ENCODE data around the gene LMBRD2. TPM values are rescaled to one million over a fixed set of nuclear protein-coding genes. Genes with fewer than 3 reads are reported as not detected.
A peak's percentile ranks its signal among the peaks of the same experiment; 100 is the strongest.

LMBRD2 gene
- total RNA-seq, 2 donors from 2014 or later: 5.5 to 7.4 TPM

- Mint-ChIP-seq H3K4me3 (no peak overlapping the region), H3K27ac (no peak overlapping the region), H3K27me3 (ENCODE audit: insufficient read depth) (peaks cover 61% of the 10 kb centered on the region), H3K9me3 (no peaks in the 10 kb centered on the region), H3K36me3 (ENCODE audit: low read depth) (no peaks in the 10 kb centered on the region), H3K4me1 (peaks cover 6% of the 10 kb centered on the region)
- Histone ChIP-seq H3K27me3 (ENCODE audit: control insufficient read depth, insufficient read depth, low read length, poor library complexity, severe bottlenecking) (peaks cover 21% of the 10 kb centered on the region), H3K9me3 (ENCODE audit: control insufficient read depth, low read length) (no peaks in the 10 kb centered on the region), H3K4me3 (ENCODE audit: low read length) (no peak overlapping the region), H3K4me1 (ENCODE audit: control insufficient read depth, insufficient read depth, low read length) (peaks cover 4% of the 10 kb centered on the region), H3K36me3 (ENCODE audit: control insufficient read depth, insufficient read depth, low read length) (no peaks in the 10 kb centered on the region), H3K9ac (ENCODE audit: extremely low read depth, low read length, poor library complexity, severe bottlenecking) (no peak overlapping the region), H3K27ac (ENCODE audit: low read depth, low read length) (no peak overlapping the region)
- DNase-seq: no peak
- TF ChIP-seq CTCF (conservative IDR thresholded peaks at IDR 0.05): no peak
- WGBS, 2 experiments (ENCODE audit: insufficient coverage in 1 of 2, insufficient read length in 1 of 2): 70 to 93% methylated on average over 2 to 5 of the region's 5 CpGs
Measured at GRCh38 chr5:36068751-36069281, 82.9 kb downstream of the LMBRD2 start.

- Mint-ChIP-seq H3K4me1 (peaks cover 6% of the 10 kb centered on the region), H3K4me3 (peak within 1 kb of the TSS; percentile 77), H3K36me3 (ENCODE audit: low read depth) (peaks cover 3% of the 10 kb centered on the region), H3K9me3 (peaks cover 5% of the 10 kb centered on the region), H3K27me3 (ENCODE audit: insufficient read depth) (peaks cover 54% of the 10 kb centered on the region), H3K27ac (peak within 1 kb of the TSS; percentile 90)
- Histone ChIP-seq H3K9me3 (ENCODE audit: control insufficient read depth, low read length) (no peaks in the 10 kb centered on the region), H3K4me3 (ENCODE audit: low read length) (peak within 1 kb of the TSS; percentile 87), H3K36me3 (ENCODE audit: control insufficient read depth, insufficient read depth, low read length) (no peaks in the 10 kb centered on the region), H3K4me1 (ENCODE audit: control insufficient read depth, insufficient read depth, low read length) (peaks cover 4% of the 10 kb centered on the region), H3K27ac (ENCODE audit: low read depth, low read length) (no peak within 1 kb of the TSS), H3K27me3 (ENCODE audit: control insufficient read depth, insufficient read depth, low read length, poor library complexity, severe bottlenecking) (peaks cover 21% of the 10 kb centered on the region), H3K9ac (ENCODE audit: extremely low read depth, low read length, poor library complexity, severe bottlenecking) (peak within 1 kb of the TSS; percentile 11)
- 1 to 3% methylated on average over 5 to 22 of the region's 22 CpGs for WGBS, 2 experiments (ENCODE audit: insufficient coverage in 1 of 2, insufficient read length in 1 of 2)
- peak; percentile 27 for TF ChIP-seq CTCF (conservative IDR thresholded peaks at IDR 0.05)
- peak; percentile 96 for DNase-seq
Measured at GRCh38 chr5:36066540-36067210, 85.0 kb downstream of the LMBRD2 start, which contains the start of gene UGT3A2. TSS of gene UGT3A2 (minus strand) at chr5:36066882. CDS start at chr5:36066789, 93 bp downstream.

DNA sequence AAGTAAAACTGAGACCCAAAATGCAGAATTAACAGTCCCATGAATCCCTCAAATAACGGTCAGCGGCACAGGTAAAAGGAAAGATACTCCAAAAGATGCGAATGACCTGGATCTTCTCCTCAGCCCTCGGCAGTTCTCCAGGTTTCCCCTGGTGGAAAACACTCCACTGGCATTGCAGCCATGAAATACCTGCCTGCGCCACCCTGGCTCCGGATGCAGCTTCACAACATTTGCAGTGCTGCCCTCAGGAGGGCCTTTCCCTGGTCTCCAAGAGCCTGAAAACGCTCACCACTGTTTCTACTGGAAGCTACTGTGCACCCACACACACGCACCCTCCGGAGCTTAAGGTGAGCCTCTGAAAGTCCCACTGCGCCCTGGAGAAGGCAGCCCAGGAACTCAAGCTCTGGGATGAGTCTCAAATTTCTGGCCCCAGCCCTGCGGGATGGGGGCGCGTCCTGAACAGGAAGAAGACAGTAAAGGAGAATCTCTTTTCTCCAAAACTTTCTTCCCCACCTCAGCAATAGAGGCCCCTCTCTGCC, 85.6 kb downstream of the LMBRD2 start:
- no peaks in the 10 kb centered on the region for H3K36me3 ChIP-seq (ENCODE audit: control insufficient read depth, insufficient read depth, low read length)
- Mint-ChIP-seq H3K36me3 (ENCODE audit: low read depth) (peaks cover 3% of the 10 kb centered on the region), H3K9me3 (peaks cover 5% of the 10 kb centered on the region), H3K4me3 (peak overlapping the region; percentile 77), H3K27me3 (ENCODE audit: insufficient read depth) (peaks cover 48% of the 10 kb centered on the region), H3K27ac (peak overlapping the region; percentile 90), H3K4me1 (peaks cover 6% of the 10 kb centered on the region)
- H3K27ac ChIP-seq (ENCODE audit: low read depth, low read length): no peak overlapping the region
- peak; percentile 28 for TF ChIP-seq CTCF (conservative IDR thresholded peaks at IDR 0.05)
- H3K27me3 ChIP-seq (ENCODE audit: control insufficient read depth, insufficient read depth, low read length, poor library complexity, severe bottlenecking): peaks cover 21% of the 10 kb centered on the region
- 28 to 58% methylated on average over 6 to 13 of the region's 13 CpGs for WGBS, 2 experiments (ENCODE audit: insufficient coverage in 1 of 2, insufficient read length in 1 of 2)
- DNase-seq: no peak
- H3K4me3 ChIP-seq (ENCODE audit: low read length): peak overlapping the region; percentile 87
- no peaks in the 10 kb centered on the region for H3K9me3 ChIP-seq (ENCODE audit: control insufficient read depth, low read length)
- peak overlapping the region; percentile 11 for H3K9ac ChIP-seq (ENCODE audit: extremely low read depth, low read length, poor library complexity, severe bottlenecking)
- peaks cover 4% of the 10 kb centered on the region for H3K4me1 ChIP-seq (ENCODE audit: control insufficient read depth, insufficient read depth, low read length)

Measured in endodermal cell (in vitro differentiated cells).